Measurements from ENCODE around the gene RAB20.

GRCh38 chr13:110590577-110590976, 29.1 kb upstream of the RAB20 start:
- TF ChIP-seq EZH2 (IDR thresholded peaks at IDR 0.05) (no peak), POLR2AphosphoS5 (IDR thresholded peaks at IDR 0.05; ENCODE audit: borderline replicate concordance, low read depth, low read length) (no peak)
